Right lobe of liver (tissue), 6 donors: ENCODE results near the gene RBBP7. TPM values are rescaled to one million over a fixed set of nuclear protein-coding genes. Genes with fewer than 3 reads are reported as not detected.

Experiments
- ATAC-seq, 4 donors: fragments of 200-7000 bp; cut with Tn5 transposase; one replicate each; pipeline ENCODE4 v1.9.1; 2020; ENCODE audit warnings: mild to moderate bottlenecking in 4 of 4, moderate library complexity in 4 of 4
- DNase-seq, 3 donors: peaks; one replicate each; pipeline ENCODE4 v3.0.0-alpha.2; 2020
- H3K27ac ChIP-seq, 3 donors: fragments of 200-600 bp; one replicate each; pipeline ENCODE4 v1.8.0; 2022
- H3K27me3 ChIP-seq, 2 donors: fragments of 200-600 bp; one replicate each; pipeline ENCODE4 v1.8.0; 2022
- H3K36me3 ChIP-seq, 4 donors: fragments of 200-600 bp; sonication (generic) in 1 of 4; one replicate each; pipeline versions ENCODE4 v1.5.1 to v1.8.0; 2017 to 2022; ENCODE audit warnings: control low read depth in 1 of 4
- H3K4me1 ChIP-seq, 4 donors: fragments of 200-600 bp; sonication (generic) in 1 of 4; one replicate each; pipeline versions ENCODE4 v1.5.1 to v1.8.0; 2017 to 2022; ENCODE audit warnings: control low read depth in 1 of 4
- H3K4me3 ChIP-seq, 3 donors: fragments of 200-600 bp; one replicate each; pipeline ENCODE4 v1.8.0; 2022
- H3K9me3 ChIP-seq, 4 donors: fragments of 200-600 bp; sonication (generic) in 1 of 4; one replicate each; pipeline versions ENCODE4 v1.5.1 to v1.8.0; 2017 to 2022; ENCODE audit warnings: control low read depth in 1 of 4
- POLR2A ChIP-seq: fragments of 450-650 bp; IDR thresholded peaks from one replicate; pipeline ENCODE4 v1.6.1; 2017; ENCODE audit warnings: antibody characterized with exemption, mild to moderate bottlenecking
- WGBS: methylation state at CpG from one replicate; pipeline ENCODE4 v1.1.6; 2018; ENCODE audit warnings: low coverage, low lambda C conversion rate; ENCODE audit not compliant: insufficient coverage; ENCODE audit errors: missing lambda C conversion rate; 5-methylcytosine and 5-hydroxymethylcytosine counted together
- intact Hi-C, 2 donors: fragments of 100-400 bp; cut with DNase I; formaldehyde crosslinking; loops; one replicate each; pipeline versions ENCODE4 v1.11.2 to v1.14.1; 2022
- total RNA-seq, 6 experiments: library from RNA; depleted of rRNA in 2 of 6; stranded (reverse); fragments of >200 nt in 2 of 6; fragmentation: NEBNext Ultra II Directional in 3 of 6; extraction: Animal tissue kit (Norgen Biotek cat#: 25700) in 3 of 6; gene quantifications; one replicate each; pipeline versions ENCODE4 v1.1.0 to v1.2.4, GENCODE V29; 2016 to 2023
- TF ChIP-seq, protein P1 (sequence below), 4 donors: fragments of 200-600 bp in 3 of 4; fragments of 450-650 bp in 1 of 4; IDR thresholded peaks; one replicate each; pipeline versions ENCODE4 v1.5.1 to v1.8.0; 2016 to 2022; ENCODE audit warnings: antibody characterized with exemption in 4 of 4, mild to moderate bottlenecking in 2 of 4
- donor health status: DM: no; HTN: yes; CAD: no.
- donor health status: DM: no; HTN: no; CAD: no.
- donor health status: DM: no; HTN: no; CAD: no.
- donor health status: DM: no; HTN: yes; CAD: no.
- donor health status: DM: no; HTN: yes; CAD: no.

The RBBP7 gene
- total RNA-seq, 6 experiments from 2014 or later: 31.4 to 38.6 (median 33.4) TPM

DNA sequence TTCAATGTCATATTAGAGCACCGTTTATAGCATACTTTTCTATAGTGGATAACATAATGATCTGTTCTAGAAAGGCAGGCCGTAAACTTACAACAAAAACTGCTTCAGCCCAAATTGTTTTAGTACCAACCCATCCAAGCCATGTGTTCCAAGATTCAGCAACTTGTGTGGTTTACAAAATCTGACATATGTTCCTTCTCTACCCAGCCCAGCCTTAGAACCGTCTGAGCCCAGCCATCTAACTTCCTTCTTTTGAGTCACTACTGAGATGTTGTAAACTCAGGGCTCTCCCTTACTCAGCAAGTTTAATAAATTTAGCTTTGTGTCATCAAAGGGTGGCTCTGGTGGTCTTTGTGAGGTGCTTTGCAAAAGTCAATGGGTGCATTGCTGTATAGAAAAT lies 43.9 kb upstream of the RBBP7 start:
- intact Hi-C loops: no loop called here
- peak in 2 of 4 donors; percentile 39 to 55 for ATAC-seq
- no peaks in the 10 kb centered on the region for H3K9me3 ChIP-seq
- DNase-seq: no peak
- H3K4me1 ChIP-seq: no peaks in the 10 kb centered on the region
- no peaks in the 10 kb centered on the region for H3K27me3 ChIP-seq
- no peak overlapping the region for H3K4me3 ChIP-seq
- WGBS: 58% methylated on average over 3 of the region's 3 CpGs
- no peaks in the 10 kb centered on the region for H3K36me3 ChIP-seq
- no peak overlapping the region for H3K27ac ChIP-seq
- no peak for TF ChIP-seq POLR2A
- TF ChIP-seq, protein P1, sequence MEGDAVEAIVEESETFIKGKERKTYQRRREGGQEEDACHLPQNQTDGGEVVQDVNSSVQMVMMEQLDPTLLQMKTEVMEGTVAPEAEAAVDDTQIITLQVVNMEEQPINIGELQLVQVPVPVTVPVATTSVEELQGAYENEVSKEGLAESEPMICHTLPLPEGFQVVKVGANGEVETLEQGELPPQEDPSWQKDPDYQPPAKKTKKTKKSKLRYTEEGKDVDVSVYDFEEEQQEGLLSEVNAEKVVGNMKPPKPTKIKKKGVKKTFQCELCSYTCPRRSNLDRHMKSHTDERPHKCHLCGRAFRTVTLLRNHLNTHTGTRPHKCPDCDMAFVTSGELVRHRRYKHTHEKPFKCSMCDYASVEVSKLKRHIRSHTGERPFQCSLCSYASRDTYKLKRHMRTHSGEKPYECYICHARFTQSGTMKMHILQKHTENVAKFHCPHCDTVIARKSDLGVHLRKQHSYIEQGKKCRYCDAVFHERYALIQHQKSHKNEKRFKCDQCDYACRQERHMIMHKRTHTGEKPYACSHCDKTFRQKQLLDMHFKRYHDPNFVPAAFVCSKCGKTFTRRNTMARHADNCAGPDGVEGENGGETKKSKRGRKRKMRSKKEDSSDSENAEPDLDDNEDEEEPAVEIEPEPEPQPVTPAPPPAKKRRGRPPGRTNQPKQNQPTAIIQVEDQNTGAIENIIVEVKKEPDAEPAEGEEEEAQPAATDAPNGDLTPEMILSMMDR (IDR thresholded peaks at IDR 0.05): no peak

- no peak for DNase-seq
- WGBS: 40% methylated on average over 1 of the region's 1 CpG
- H3K4me1 ChIP-seq: no peaks in the 10 kb centered on the region
- H3K4me3 ChIP-seq: no peak overlapping the region
- intact Hi-C loops: no loop called here
- TF ChIP-seq POLR2A: no peak
- TF ChIP-seq, protein P1 (IDR thresholded peaks at IDR 0.05): no peak
- no peaks in the 10 kb centered on the region for H3K36me3 ChIP-seq
- H3K9me3 ChIP-seq: no peaks in the 10 kb centered on the region
- H3K27me3 ChIP-seq: peaks cover 0 to 2% of the 10 kb centered on the region in 2 donors
- no peak overlapping the region for H3K27ac ChIP-seq
- ATAC-seq: no peak
Observed at GRCh38 chrX:16910376-16910775, 40.2 kb upstream of the RBBP7 start.

GRCh38 chrX:16903274-16904022 lies 33.3 kb upstream of the RBBP7 start:
- no peaks in the 10 kb centered on the region for H3K4me1 ChIP-seq
- no peaks in the 10 kb centered on the region for H3K36me3 ChIP-seq
- no peak overlapping the region for H3K4me3 ChIP-seq
- peaks cover 0 to 2% of the 10 kb centered on the region in 2 donors for H3K27me3 ChIP-seq
- TF ChIP-seq, protein P1 (IDR thresholded peaks at IDR 0.05): no peak
- TF ChIP-seq POLR2A: no peak
- no peaks in the 10 kb centered on the region for H3K9me3 ChIP-seq
- no peak overlapping the region for H3K27ac ChIP-seq
- WGBS: 41% methylated on average over 8 of the region's 8 CpGs
- intact Hi-C loops: no loop called here
- no peak for DNase-seq
- ATAC-seq: no peak

DNA sequence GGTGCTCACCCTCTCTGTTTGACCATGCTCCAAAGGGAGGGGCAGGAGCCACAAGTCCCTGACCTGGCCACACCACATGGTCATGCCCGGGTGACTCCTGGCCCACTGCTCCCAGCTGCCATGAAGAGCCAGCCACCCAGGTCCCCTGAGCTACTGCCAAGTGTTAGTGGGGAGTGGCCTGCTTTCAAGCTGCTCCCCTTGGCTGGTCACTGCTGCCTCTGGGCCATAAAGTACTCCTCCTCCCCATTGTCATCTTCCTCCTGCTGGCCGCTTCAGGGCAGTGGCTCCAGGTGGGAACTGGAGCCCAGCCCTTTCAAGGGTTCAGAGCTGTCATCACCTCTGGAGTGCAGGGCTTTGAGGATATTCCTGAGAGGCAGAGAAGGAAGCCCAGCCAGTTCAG lies 27.3 kb upstream of the RBBP7 start:
- intact Hi-C loops: no loop called here
- no peaks in the 10 kb centered on the region for H3K9me3 ChIP-seq
- no CpG with 5 or more reads among the region's 2 CpGs for WGBS
- no peaks in the 10 kb centered on the region for H3K36me3 ChIP-seq
- no peak for TF ChIP-seq POLR2A
- TF ChIP-seq, protein P1 (IDR thresholded peaks at IDR 0.05): no peak
- no peaks in the 10 kb centered on the region for H3K4me1 ChIP-seq
- no peak overlapping the region for H3K27ac ChIP-seq
- ATAC-seq: peak in 2 of 4 donors; percentile 27 to 29
- H3K4me3 ChIP-seq: no peak overlapping the region
- no peaks in the 10 kb centered on the region for H3K27me3 ChIP-seq
- no peak for DNase-seq
